IPS DF 6.9 (cell line): ENCODE data around the gene SP8.
"Not testable (repeated sequence)": the region's sequence is repeated elsewhere in the genome, so short reads cannot be mapped to it uniquely, and the experiment has no call there.

Source experiments
- DNase-seq: peaks from one replicate; pipeline ENCODE4 v3.0.0-alpha.2; 2013; ENCODE audit warnings: low read depth, low spot score
- H3K27ac ChIP-seq: one replicate; pipeline ENCODE4 v1.5.1; 2013; ENCODE audit warnings: low read length, control low read depth
- H3K27me3 ChIP-seq: 2 replicates; pipeline ENCODE4 v1.6.1; 2013; ENCODE audit warnings: mild to moderate bottlenecking, low read length; ENCODE audit not compliant: control insufficient read depth, insufficient read depth
- H3K36me3 ChIP-seq: 2 replicates; pipeline ENCODE4 v1.6.1; 2013; ENCODE audit warnings: low read length; ENCODE audit not compliant: control insufficient read depth, insufficient read depth
- H3K4me1 ChIP-seq: 2 replicates; pipeline ENCODE4 v1.6.1; 2013; ENCODE audit warnings: low read length; ENCODE audit not compliant: control insufficient read depth, insufficient read depth
- H3K4me3 ChIP-seq: 2 replicates; pipeline ENCODE4 v1.5.1; 2013; ENCODE audit warnings: mild to moderate bottlenecking, low read length
- H3K9me3 ChIP-seq: 2 replicates; pipeline ENCODE4 v1.6.1; 2013; ENCODE audit warnings: low read length, inconsistent platforms; ENCODE audit not compliant: control insufficient read depth, insufficient read depth
- WGBS: extraction: QIAGEN DNeasy Blood & Tissue Kit; methylation state at CpG from one replicate; pipeline ENCODE4 v1.1.7; 2013; ENCODE audit warnings: mixed read lengths, missing lambda C conversion rate; ENCODE audit not compliant: insufficient read length, insufficient coverage; 5-methylcytosine and 5-hydroxymethylcytosine counted together

Gene SP8

DNA sequence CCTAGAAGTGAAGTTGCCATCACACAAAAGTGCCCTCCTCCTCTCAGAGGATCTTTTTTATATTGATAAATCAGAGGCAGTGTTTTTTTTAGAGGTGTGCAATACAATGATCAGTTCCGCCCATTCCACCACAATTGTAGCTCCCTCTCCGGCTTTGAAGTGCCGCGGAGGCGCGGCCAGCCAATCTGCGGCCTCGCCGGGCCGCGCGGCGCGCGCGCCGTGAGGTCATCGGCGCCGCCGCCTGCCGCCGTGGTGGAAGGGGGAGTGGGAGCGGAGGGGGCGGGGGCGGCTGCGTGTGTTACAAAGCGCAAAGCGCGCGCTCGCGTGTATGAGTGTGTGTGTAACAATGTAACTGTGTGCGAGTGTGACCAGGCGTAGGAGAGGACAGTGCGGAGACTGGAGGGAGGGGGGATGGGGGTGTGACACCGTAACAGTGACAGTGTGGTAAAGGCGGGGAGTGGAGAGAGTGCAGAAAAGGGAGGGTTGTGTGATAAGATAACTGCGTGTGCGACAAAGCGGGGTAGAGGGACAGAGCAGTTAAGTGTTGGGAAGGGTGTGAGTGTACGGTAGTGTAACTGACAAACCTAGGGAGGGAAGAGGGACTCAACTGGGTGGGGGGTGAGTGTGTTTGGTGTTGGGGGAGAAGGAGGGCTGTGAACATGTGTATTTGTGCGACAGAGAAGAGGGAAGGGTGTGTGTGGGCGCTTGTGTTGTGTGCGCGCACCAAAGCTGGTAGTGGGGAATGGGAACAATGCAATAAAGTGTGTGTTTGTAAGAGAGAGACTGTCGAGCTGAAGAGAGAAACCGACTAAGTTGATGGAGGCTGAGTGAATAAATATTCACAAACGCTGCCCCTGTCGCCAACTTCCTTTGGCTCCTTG is at the start of gene SP8:
SP8 (minus strand) TSS at position 108 of the 881 bp plus-strand sequence; CDS start at position 20, 88 bp downstream.
- no peaks in the 10 kb centered on the region for H3K9me3 ChIP-seq
- no peak for DNase-seq
- H3K4me1 ChIP-seq: no peaks in the 10 kb centered on the region
- peak within 1 kb of the TSS; percentile 74; the same call in 1 of the 2 replicates for H3K4me3 ChIP-seq
- no peaks in the 10 kb centered on the region for H3K36me3 ChIP-seq
- H3K27me3 ChIP-seq: peaks cover 15% of the 10 kb centered on the region
- no peak within 1 kb of the TSS for H3K27ac ChIP-seq
- no CpG with 5 or more reads among the region's 50 CpGs for WGBS

DNA sequence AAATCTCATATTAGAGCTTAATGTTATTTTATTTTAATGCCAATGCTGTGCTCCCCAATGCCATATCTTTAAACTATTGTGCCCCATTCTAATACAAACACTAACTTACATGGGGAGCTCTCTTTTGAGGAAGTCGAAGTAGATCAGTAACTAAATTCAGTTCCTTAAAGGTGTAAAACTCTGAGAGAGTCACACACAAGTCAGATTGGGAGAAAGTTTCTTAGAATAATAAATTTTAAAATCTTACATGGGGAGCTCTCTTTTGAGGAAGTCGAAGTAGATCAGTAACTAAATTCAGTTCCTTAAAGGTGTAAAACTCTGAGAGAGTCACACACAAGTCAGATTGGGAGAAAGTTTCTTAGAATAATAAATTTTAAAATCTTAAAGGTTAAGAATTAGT is 49.7 kb upstream of the SP8 start:
- not testable (repeated sequence) for H3K4me3 ChIP-seq, H3K9me3 ChIP-seq, H3K36me3 ChIP-seq, H3K27me3 ChIP-seq, H3K4me1 ChIP-seq, DNase-seq, H3K27ac ChIP-seq
- WGBS: no CpG with 5 or more reads among the region's 2 CpGs

DNA sequence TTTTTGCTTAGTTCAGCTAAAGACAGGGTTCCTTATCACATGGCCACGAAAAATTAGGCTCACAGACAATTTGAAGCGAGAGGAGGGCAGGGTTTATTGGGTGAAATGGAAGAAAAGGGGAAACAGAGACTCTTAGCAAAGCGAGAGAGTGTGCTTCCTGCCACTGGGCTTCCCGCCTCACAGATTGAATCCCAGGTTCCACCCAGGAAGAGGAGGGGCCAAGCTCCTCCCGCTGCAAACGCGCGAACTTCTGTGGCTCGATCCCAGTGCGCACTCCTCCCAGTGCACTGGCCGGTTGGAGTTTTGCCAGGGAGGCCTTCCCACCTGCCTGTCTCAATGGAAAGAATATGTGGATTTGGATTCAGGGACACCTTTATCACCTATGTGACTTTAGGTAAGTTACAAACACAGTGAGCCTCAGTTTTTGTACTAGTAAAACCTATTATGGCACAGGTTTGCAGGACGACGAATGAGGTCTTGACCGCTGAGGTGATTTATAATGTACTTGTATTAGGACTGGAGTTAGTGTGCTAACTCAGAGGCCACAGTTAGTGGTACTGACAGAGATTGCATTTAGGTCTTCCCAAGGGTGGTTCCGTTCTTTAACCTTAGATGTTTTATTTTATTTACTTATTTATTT is 48.5 kb upstream of the SP8 start:
- no peaks in the 10 kb centered on the region for H3K36me3 ChIP-seq
- H3K9me3 ChIP-seq: no peaks in the 10 kb centered on the region
- peak overlapping the region; percentile 14; the same call in 1 of the 2 replicates for H3K4me3 ChIP-seq
- no CpG with 5 or more reads among the region's 15 CpGs for WGBS
- H3K27me3 ChIP-seq: no peaks in the 10 kb centered on the region
- H3K4me1 ChIP-seq: peaks cover 2% of the 10 kb centered on the region; the same call in 1 of the 2 replicates
- H3K27ac ChIP-seq: no peak overlapping the region
- DNase-seq: no peak

DNA sequence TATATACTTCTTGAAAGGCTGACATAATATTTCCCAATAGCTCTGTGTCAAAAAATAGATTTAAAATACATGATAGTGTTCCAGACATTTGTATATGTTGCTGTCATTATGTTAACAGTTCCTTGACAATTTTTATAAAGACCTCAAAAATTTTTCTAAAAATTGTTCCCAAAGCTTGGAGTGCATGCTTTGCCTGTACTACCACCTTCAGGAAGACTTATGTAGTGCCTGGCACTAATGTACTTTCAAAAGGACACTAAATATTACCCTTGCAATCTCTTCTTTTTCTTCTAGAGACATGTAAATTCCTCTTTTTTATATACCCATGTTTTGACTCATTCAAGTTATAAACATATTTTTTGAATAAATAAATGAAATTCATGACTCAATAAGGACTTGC is 48.0 kb upstream of the SP8 start:
- Histone ChIP-seq H3K4me1 (peaks cover 2% of the 10 kb centered on the region; the same call in 1 of the 2 replicates), H3K4me3 (no peak overlapping the region), H3K27ac (no peak overlapping the region), H3K9me3 (no peaks in the 10 kb centered on the region), H3K27me3 (no peaks in the 10 kb centered on the region), H3K36me3 (no peaks in the 10 kb centered on the region)
- no peak for DNase-seq

DNA sequence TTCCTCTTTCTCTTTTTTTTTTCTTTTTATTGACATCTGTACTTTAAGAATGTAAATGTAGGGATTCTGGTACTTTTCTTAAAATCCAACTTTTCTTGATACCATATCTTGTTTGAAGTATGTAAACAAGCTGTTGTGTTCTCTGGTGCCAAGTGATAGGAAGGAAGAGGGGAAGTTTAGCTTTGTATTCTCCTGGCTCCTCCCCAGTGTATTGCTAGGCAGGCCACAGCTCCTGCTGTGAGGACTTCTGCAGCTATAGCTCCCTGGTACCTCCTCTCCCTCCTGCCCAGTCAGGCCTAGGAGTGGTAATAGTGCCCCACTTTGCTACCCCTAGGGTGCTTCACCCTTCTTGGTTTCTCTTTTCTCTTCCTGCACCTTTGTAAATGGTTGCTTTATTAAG is 45.3 kb upstream of the SP8 start:
- Histone ChIP-seq H3K27ac (no peak overlapping the region), H3K27me3 (no peaks in the 10 kb centered on the region), H3K4me3 (no peak overlapping the region), H3K4me1 (peaks cover 2% of the 10 kb centered on the region; the same call in 1 of the 2 replicates), H3K36me3 (no peaks in the 10 kb centered on the region), H3K9me3 (no peaks in the 10 kb centered on the region)
- no peak for DNase-seq

DNA sequence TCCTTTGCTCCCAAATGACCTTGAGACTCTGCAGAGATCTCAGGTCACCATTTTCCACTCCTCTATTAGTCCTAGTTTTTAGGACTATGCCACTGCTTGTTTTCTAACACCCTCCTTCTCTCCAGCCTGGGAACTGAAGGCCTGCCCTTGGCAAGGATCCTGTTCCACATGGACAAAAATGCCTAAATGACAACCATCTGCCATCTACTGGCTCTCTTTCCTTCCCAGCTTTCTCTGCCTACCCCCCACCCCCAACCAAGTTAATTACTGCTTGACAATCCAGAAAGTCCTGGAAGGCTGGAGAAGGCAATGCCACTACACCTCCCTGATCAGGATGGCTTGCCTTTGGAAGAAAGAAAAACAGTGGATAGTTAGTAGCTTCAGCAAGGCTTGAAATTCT is 44.8 kb upstream of the SP8 start:
- Histone ChIP-seq H3K4me1 (peaks cover 2% of the 10 kb centered on the region; the same call in 1 of the 2 replicates), H3K36me3 (no peaks in the 10 kb centered on the region), H3K9me3 (no peaks in the 10 kb centered on the region), H3K27me3 (no peaks in the 10 kb centered on the region), H3K27ac (no peak overlapping the region), H3K4me3 (no peak overlapping the region)
- DNase-seq: no peak

DNA sequence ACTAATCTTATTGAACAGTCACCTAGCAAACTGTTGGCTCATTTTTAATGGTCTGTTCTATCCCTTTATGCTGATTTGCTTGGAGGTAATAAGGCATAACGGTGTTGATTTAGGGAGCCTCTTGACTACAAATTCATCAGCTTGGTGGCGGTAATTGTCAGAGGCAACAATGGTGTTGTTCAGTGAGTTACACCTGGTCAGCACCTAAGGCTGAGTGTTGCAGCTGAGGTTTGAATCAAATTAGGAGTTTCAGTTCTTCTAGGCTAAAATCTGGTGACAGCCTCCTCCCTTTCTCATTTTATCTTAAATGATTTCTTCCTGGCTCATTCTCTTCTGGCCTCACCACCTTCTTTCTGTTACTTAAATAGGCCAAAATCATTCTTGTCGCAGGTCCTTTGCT is 42.3 kb upstream of the SP8 start:
- Histone ChIP-seq H3K27ac (no peak overlapping the region), H3K36me3 (no peaks in the 10 kb centered on the region), H3K27me3 (no peaks in the 10 kb centered on the region), H3K4me1 (peaks cover 2% of the 10 kb centered on the region; the same call in 1 of the 2 replicates), H3K9me3 (no peaks in the 10 kb centered on the region), H3K4me3 (no peak overlapping the region)
- no peak for DNase-seq
- WGBS: no CpG with 5 or more reads among the region's 3 CpGs

DNA sequence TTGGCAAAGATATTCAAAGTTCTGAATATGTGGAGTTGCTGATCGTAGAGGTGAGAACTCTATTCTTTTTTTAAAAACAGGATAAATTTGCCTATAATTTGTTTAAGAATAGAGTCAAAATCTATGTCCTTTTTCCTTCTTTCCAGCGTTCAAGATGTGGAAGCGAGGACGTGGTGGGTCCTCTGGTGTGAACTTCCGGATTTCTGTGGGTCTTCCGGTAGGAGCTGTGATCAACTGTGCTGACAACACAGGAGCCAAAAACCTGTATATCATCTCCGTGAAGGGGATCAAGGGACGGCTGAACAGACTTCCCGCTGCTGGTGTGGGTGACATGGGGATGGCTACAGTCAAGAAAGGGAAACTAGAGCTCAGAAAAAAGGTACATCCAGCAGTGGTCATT is 40.5 kb upstream of the SP8 start:
- H3K27ac ChIP-seq: no peak overlapping the region
- WGBS: no CpG with 5 or more reads among the region's 9 CpGs
- no peak for DNase-seq
- H3K9me3 ChIP-seq: no peaks in the 10 kb centered on the region
- no peaks in the 10 kb centered on the region for H3K27me3 ChIP-seq
- no peaks in the 10 kb centered on the region for H3K36me3 ChIP-seq
- H3K4me1 ChIP-seq: peaks cover 2% of the 10 kb centered on the region; the same call in 1 of the 2 replicates
- no peak overlapping the region for H3K4me3 ChIP-seq

DNA sequence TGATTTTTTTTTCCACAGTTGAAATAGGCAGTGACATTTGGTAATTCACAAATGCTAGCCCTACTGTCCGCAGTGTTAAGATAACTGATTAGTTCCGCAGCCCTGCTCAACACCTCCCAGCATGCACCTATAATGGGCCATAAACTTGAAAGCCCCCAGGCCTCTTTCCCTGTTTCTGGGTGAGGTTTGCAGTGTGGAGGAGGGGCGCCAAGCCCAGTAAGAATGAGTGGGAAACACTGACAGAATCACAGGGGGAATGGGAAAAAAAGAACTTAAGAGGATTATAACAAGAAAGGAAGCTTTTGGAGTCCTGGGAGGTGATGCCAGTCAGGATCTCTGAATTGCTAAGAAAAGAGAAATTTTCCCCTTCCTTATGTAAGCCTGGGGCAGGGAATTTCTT is 39.6 kb upstream of the SP8 start:
- Histone ChIP-seq H3K4me3 (no peak overlapping the region), H3K9me3 (no peaks in the 10 kb centered on the region), H3K27ac (no peak overlapping the region), H3K36me3 (no peaks in the 10 kb centered on the region), H3K4me1 (no peaks in the 10 kb centered on the region; the same call in 1 of the 2 replicates), H3K27me3 (no peaks in the 10 kb centered on the region)
- WGBS: no CpG with 5 or more reads among the region's 3 CpGs
- DNase-seq: no peak

DNA sequence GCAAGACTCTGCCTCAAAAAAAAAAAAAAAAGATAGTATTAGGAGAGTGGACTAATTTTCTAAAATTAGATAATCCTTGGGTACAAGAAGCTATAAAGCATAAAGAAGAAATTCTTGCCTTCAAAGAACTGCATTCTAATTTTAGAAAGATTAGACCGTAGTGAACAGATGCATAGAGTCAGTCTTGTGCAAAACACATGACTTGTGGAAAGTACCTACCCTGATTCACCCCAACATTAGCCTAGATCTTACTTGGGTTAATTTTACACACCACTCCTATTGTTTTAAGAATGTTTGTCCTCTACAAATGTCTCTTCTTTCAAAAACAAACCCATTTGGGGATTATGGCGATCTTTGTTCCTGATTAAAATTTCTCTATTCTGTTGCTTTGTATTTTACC is 38.9 kb upstream of the SP8 start:
- H3K4me3 ChIP-seq: no peak overlapping the region
- H3K27ac ChIP-seq: no peak overlapping the region
- no peaks in the 10 kb centered on the region for H3K4me1 ChIP-seq
- DNase-seq: no peak
- no peaks in the 10 kb centered on the region for H3K27me3 ChIP-seq
- no peaks in the 10 kb centered on the region for H3K9me3 ChIP-seq
- WGBS: no CpG with 5 or more reads among the region's 2 CpGs
- no peaks in the 10 kb centered on the region for H3K36me3 ChIP-seq

DNA sequence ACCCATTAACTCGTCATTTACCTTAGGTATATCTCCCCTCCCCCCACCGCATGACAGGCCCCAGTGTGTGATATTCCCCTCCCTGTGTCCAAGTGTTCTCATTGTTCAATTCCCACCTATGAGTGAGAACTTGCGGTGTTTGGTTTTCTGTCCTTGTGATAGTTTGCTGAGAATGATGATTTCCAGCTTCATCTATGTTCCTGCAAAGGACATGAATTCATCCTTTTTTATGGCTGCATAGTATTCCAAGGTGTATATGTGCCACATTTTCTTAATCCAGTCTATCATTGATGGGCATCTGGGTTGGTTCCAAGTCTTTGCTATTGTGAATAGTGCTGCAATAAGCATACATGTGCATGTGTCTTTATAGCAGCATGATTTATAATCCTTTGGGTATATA is 34.7 kb upstream of the SP8 start:
- not testable (repeated sequence) for H3K4me1 ChIP-seq, H3K27me3 ChIP-seq, H3K36me3 ChIP-seq, H3K9me3 ChIP-seq, DNase-seq, H3K27ac ChIP-seq, H3K4me3 ChIP-seq
- WGBS: no CpG with 5 or more reads among the region's 3 CpGs
